AG10803 (cell line): Measurements from ENCODE around the gene NUP62.

ENCODE experiments used
- DNase-seq: peaks from one replicate; pipeline ENCODE4 v3.0.0; 2010; ENCODE audit warnings: low read depth
- H3K4me3 ChIP-seq: 2 replicates; pipeline ENCODE4 v1.5.1; 2011; ENCODE audit warnings: mild to moderate bottlenecking, low read length, control low read depth
- TF ChIP-seq, protein P1 (sequence below): conservative IDR thresholded peaks from 2 replicates; pipeline ENCODE4 v1.5.1; 2011; ENCODE audit warnings: mild to moderate bottlenecking, low read length, control low read depth, inconsistent platforms

The NUP62 gene

DNA sequence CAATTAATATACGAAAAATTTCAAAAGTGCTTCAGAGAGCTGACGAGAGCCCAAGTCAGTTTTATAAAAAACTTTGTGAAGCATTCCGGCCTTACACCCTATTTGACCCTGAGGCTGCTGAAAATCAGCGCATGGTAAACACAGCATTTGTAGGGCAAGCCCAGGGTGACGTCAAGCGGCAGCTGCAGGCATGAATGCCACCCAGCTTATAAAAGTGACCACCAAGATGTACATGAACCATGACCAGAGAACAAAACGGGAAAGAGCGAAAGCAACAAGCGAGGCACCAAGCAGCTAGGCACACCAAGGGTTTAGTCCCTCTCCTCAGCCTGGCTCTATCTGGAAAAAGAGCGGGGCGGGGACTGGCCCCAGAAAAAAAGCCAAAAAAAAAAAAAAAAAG, 25.6 kb upstream of the NUP62 start:
- no peak overlapping the region for H3K4me3 ChIP-seq
- DNase-seq: no peak
- TF ChIP-seq, protein P1, sequence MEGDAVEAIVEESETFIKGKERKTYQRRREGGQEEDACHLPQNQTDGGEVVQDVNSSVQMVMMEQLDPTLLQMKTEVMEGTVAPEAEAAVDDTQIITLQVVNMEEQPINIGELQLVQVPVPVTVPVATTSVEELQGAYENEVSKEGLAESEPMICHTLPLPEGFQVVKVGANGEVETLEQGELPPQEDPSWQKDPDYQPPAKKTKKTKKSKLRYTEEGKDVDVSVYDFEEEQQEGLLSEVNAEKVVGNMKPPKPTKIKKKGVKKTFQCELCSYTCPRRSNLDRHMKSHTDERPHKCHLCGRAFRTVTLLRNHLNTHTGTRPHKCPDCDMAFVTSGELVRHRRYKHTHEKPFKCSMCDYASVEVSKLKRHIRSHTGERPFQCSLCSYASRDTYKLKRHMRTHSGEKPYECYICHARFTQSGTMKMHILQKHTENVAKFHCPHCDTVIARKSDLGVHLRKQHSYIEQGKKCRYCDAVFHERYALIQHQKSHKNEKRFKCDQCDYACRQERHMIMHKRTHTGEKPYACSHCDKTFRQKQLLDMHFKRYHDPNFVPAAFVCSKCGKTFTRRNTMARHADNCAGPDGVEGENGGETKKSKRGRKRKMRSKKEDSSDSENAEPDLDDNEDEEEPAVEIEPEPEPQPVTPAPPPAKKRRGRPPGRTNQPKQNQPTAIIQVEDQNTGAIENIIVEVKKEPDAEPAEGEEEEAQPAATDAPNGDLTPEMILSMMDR: no peak

DNA sequence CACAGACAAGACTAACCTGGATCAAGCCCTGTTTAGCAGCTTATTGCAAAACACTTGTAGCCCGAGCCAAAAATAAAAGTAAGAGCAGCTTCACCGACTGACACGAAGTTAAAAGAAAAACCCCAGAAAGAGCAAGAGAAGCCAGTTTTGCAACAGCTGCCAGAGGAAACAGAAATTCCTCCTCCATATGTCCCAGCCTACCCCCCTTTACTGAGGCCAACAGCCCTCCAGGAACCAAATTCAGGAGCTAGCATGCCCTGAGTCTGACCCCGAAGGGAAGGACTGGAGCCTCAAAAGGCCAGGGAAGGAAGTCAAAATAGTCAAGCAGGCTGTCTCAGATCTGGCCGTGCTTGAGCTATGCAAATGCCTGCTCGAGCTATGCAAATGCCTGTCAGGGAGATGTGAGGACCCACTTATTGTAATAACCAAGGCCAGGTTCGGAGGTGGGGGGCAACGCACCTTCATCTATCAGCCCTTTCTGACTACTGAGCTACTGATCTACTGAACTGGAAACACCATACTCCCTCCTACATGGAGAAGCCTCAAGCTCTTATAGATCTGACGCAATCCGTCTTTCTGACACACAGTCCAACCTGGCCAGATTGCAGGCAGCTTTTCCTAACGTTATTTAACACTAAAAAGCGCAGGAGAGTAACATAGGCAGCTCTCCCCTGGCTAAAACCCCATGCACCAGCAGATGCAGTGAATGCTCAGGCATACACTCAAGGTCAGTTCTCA, 25.0 kb upstream of the NUP62 start:
- peak; percentile 35 for DNase-seq

DNA sequence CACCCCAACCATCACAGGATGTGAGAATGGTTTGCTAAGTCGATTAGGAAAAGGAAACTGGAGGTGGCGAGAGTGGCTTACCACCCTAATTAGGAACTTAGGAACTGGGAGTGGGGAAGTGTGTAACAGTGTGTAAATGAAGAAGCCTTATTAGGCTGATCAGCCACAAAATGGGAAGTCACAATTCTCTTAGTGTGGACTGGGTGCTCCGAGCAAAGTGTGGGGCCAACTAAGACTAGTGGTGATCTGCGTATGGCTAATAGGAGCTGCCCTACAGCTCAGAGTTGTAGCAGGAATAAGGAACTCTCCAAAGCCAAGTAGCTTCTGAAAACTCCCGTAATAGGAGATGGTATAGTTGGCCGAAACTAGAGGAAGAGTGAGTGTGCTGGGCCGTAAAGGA, 24.1 kb upstream of the NUP62 start:
- TF ChIP-seq, protein P1: no peak
- DNase-seq: no peak
- H3K4me3 ChIP-seq: no peak overlapping the region

More for the DNA sequence above, 25.0 kb upstream of the NUP62 start:
- no peak overlapping the region for H3K4me3 ChIP-seq
- TF ChIP-seq, protein P1: no peak

DNA sequence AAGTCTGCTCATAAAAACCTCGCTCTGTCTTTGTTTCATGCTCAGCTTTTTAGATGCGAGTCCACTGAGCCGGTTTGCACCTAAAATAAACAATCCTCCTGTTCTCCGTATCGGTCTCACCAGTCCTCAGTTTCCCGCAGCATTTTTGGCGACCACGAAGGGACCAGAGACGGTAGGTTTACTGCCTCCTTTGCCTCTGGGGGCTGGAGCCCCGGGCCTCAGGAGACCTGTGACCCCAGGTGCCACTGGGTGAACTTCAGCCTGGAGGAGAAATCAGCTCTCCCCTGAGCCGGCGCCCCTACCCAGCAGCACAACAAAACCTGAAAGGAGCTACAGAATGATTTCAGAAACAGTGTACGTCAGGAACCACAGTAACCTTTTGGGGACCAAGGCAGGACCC, 23.6 kb upstream of the NUP62 start:
- no peak overlapping the region for H3K4me3 ChIP-seq
- no peak for DNase-seq
- TF ChIP-seq, protein P1: no peak

DNA sequence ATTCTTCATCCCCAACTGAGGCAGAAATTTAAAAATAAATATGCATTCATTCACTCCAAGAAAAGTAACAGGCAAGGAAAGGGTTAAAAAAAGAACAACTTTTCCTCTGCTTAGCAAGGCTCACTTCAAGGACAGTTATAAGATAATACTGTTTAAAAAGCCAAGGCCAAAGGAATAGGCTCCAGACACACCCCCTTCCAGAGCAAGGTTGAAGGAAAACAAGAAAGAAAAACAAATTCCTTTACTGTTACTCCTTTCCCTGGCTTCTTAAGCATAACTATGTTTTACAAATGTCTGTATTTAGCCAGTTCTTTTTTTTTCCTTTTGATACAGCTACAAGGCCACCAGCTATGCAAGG, 23.2 kb upstream of the NUP62 start:
- H3K4me3 ChIP-seq: no peak overlapping the region
- TF ChIP-seq, protein P1: no peak
- no peak for DNase-seq

DNA sequence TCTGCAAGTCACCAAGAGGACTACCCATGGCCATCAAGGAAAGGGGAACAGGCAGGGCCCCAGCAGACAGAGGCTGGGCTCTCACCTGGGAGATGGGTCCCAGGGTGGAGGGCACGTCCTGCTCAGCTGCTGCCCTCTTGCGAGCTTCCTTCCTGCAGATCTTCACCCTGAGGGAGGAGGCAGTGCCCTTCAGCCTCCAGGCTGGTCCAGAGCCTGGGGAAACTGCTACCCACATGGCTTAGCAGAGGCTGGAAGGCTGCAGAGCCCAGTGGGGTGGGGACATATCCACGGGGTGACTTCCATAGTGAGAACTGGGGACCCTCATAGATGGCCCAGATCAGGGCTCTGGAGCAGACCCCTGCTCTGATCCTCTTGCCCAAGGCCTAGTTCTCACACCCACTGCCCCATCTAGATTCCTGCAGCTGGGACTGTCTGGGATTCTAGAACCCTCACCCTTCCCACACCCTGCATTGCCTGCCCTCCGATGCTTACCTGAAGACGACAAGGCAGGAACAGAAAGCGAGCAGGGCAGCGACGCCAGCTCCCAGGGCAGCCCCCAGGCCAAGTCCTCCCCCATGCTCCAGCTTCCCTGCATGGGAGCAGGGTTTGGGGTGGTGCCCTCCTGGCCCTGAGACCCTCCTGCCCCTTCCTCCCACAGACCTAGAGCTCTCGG, 22.6 kb upstream of the NUP62 start:
- no peak overlapping the region for H3K4me3 ChIP-seq
- DNase-seq: no peak
- TF ChIP-seq, protein P1: no peak

DNA sequence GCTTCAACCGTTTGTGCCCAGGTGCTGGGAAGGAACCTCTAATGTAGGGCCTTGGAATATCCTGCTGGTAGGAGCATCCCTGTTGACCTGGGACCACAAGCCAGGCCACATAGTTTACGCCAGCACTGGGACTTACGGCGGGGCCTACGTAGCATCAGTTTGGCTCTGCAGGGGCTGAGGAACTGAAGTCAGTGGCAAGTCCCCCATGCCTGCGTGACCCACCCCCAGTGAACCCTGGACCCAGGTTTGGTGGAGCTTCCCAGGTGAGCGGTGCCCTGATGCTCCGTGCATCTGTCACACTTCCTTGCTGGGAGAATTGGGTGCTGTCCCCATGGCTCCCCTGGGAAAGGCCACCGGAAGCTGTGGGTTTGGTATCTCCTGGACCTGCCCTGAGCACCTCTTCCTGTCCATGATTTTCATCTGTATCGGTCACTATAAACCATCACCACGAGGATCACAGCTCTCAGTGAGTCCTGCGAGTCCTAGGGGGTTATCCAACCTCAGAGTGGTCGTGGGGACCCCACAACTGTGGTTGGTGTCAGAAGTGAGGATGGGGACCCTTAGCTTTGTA, 21.7 kb upstream of the NUP62 start:
- H3K4me3 ChIP-seq: no peak overlapping the region
- TF ChIP-seq, protein P1: no peak
- DNase-seq: no peak
